Measurements from ENCODE around the gene MPO.

DNA sequence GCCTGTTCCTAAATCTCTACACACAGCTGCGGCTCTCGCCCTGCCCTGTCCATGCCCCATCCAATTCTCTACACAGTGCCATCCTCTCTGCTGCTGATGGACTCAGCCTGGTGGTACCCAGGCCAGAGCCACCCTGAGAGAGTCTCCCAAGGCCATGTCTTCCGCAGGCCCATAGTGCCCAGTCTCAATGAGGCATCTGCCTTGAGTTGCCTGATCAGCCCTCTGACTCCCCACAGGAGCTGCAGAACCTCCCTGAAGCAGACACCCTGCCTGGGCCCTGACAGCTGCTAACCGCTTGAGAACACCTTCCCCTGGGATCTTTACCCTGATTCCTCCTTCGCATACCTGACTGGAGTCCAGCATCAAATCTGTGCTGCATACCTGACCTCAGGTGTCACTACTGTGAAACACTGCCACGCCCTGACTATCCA lies 34.6 kb upstream of the MPO start:
- TF ChIP-seq EZH2 (IDR thresholded peaks at IDR 0.05; ENCODE audit: insufficient read depth, poor library complexity, severe bottlenecking) = no peak
- TF ChIP-seq EZH2phosphoT487 (IDR thresholded peaks at IDR 0.05; ENCODE audit: insufficient read depth, low read depth) = no peak

Measured in GM23248 (cell line).